GM18508 (cell line): Measurements from ENCODE around the gene SMIM5.

Experiments
- ATAC-seq: cut with Tn5 transposase; IDR thresholded peaks from one replicate; pipeline ENCODE4 v1.9.1; 2021; ENCODE audit warnings: moderate number of reproducible peaks; ENCODE audit not compliant: insufficient read depth, unreplicated experiment

The SMIM5 gene

DNA sequence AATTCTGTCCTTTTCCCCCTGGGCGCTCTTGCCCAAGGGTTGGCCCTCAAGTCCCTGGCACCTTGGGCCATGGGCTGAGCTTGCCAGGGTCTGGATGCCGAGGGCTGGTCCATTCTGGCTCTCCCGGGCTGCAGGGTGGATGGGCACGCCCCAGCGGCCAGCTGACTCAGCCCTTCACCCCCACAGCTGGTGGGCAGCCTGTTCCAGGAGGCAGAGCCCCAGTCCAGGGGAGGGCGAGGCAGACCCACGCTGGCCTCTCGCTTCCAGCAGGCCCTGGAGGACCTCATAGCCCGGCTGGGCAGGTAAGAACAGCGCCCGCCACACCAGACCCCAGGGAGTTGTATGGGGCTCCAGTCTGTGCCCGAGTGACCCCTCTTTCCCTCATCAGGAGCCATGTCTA is 30.6 kb upstream of the SMIM5 start:
- ATAC-seq = no peak

- ATAC-seq = no peak
These were observed 30.1 kb upstream of the SMIM5 start for GRCh38 chr17:75603123-75603522.

DNA sequence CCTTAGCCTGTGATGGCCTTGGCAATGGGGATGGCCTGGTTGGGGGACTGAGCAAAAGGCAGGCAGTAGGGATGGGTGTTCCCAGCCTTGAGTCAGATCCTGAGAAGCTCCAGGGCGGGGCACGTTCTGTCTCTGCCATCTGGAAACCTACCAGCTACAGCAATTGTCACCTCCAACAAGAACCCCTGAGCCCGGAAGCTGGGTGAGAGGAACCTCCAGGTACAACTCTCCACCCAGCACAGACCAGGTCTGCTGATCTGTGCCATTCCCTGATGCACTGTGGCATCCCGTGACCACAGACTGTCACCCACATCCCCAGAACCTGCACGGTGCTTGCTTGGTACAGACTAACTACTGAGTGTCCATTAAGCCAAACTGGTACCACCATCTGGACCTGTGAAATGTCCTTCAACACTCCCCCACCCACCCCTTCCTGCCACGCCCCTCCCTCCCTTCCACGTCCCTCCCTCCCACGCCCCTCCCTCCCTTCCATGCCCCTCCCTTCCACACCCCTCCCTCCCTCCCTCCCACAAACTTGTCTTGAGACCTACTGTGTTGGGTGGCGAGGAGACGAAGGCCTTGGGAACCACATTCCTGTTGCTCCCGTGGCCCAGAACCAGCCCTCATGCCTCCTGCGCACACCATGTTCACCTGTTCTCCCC is 29.1 kb upstream of the SMIM5 start:
- no peak for ATAC-seq

GRCh38 chr17:75605790-75606189 is 27.4 kb upstream of the SMIM5 start:
- ATAC-seq = no peak

DNA sequence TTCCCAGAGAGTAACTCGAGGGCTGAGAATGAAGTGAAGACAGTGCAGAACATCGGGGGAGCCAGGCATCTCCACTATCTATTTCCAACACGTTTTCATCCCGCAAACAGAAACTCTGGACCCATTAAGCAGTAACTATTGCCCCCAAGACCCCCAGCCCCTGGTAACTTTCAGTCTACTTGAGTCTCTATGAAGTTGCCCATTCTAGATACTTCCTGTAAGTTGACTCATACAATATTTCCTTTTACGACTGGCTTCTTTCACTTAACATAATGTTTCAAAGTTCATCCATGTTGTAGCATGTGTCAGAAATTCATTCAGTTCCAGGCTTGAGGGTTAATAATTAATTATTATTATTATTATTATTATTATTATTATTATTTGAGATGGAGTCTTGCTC is 26.1 kb upstream of the SMIM5 start:
- no peak for ATAC-seq

- ATAC-seq = no peak
These were observed 22.9 kb upstream of the SMIM5 start for GRCh38 chr17:75610103-75610984.

- no peak for ATAC-seq
These were observed 21.3 kb upstream of the SMIM5 start for GRCh38 chr17:75611851-75612429.

DNA sequence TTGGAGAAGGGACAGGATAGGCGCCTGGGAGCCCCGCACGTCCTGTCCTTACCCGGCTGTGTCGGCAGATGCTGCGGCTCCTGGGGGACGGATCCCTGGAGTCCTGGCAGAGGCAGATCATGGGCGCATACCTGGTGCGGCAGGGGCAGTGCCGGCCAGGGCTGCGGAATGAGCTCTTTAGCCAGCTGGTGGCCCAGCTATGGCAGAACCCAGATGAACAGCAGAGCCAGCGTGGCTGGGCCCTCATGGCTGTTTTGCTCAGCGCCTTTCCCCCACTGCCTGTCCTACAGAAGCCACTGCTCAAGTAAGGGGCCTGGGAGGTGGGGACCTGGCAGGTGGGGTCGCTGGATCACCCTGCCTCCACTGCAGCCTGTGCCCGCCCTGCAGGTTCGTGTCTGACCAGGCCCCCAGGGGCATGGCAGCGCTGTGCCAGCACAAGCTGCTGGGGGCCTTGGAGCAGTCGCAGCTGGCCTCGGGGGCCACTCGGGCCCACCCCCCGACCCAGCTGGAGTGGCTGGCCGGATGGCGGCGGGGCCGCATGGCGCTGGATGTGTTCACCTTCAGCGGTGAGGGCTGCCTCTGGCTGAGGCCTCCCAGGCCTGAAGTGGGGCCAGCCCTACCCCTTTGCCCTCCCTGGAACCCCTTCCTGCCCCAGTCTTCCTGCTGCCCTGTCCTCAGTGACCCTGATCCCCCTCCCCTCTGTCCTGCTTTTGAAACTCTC is 20.2 kb upstream of the SMIM5 start:
- ATAC-seq = no peak

DNA sequence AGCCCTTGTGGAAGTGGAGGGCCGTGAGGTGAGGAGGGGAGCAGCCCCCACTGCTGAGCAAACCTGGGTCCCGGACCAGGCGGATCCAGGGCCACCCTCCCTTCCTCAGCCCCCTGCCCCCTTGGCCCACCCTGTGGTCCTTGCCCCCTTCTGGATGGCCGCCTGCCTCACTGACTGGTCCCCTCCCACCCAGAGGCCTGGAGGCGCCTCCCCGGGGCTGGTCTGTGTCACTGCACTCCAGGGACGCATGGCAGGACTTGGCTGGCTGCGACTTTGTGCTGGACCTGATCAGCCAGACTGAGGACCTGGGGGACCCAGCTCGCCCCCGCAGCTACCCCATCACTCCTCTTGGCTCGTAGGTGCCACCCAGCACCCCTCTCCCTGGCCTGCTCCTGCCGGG is 19.2 kb upstream of the SMIM5 start:
- no peak for ATAC-seq

- ATAC-seq = no peak
These were observed 18.5 kb upstream of the SMIM5 start for GRCh38 chr17:75614556-75615270.

GRCh38 chr17:75615301-75615700 is 17.9 kb upstream of the SMIM5 start:
- ATAC-seq = no peak

- ATAC-seq = no peak
These were observed 16.6 kb upstream of the SMIM5 start for GRCh38 chr17:75616521-75617122.

DNA sequence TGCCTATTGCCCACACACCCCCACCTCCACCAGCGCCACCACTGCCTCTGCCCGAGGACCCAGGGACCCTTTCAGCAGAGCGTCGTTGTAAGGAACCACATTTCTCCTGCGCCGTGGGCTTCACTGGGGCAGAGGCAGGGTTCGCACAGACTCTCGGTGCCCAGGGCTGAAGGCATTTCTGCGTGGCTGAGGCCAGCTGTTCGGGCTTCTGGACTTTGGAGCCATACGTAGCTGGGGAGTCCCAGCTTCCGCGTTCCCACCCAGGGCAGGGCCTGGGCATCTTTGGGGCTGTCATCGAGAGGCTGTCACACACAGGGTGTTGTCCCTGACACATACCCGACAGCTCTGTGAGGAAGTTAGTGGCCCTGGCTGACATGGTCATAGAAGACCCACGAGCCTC is 16.0 kb upstream of the SMIM5 start:
- ATAC-seq = no peak

DNA sequence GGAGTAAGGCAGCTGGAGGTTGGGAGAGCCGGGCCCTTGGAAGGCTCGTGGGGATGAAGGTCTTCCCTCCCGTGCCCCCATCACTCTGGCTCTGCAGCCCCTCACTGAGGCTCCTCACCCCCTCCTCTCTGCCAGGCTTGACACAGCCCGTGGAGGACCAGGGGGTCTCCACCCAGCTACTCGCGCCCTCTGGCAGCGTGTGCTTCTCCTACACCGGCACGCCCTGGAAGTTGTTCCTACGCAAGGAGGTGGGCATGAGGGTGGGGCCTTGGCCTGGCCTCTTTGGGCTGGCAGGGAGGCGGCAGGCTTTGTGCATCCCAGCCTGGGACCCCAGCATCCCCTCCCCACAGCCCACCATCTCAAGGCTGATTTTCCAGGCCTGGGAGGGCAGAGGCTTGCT is 15.6 kb upstream of the SMIM5 start:
- ATAC-seq = no peak

DNA sequence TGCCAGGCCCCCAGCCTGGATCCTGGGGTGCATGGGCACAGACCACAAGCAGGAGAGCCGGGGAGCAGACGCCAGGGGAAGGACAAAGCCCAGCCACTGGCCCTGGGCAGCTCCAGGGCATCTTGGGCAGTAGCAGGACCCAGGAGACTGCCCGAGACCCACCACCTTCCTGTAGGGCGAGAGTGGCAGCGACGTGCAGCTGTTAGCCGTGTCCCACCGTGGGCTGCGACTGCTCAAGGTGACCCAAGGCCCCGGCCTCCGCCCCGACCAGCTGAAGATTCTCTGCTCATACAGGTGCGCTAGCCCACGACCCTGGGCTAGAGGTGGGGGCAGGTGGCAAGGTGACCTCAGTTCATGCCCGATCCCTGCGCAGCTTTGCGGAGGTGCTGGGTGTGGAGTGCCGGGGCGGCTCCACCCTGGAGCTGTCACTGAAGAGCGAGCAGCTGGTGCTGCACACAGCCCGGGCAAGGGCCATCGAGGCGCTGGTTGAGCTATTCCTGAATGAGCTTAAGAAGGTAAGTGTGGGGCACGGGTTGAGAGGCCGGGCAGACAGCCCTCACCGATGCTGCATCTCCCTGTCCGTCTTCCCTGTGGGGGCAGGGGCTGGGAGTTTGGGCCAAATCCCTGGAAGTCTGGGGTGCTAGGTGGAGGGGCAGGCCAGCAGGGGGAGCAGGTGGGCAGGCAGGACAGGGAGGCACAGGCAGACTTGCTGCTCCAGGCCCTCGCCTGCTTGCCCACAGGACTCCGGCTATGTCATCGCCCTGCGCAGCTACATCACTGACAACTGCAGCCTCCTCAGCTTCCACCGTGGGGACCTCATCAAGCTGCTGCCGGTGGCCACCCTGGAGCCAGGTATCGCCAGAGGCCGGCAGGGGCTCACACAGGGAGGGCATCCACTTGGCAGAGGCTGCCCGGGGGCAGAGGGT is 13.5 kb upstream of the SMIM5 start:
- no peak for ATAC-seq

DNA sequence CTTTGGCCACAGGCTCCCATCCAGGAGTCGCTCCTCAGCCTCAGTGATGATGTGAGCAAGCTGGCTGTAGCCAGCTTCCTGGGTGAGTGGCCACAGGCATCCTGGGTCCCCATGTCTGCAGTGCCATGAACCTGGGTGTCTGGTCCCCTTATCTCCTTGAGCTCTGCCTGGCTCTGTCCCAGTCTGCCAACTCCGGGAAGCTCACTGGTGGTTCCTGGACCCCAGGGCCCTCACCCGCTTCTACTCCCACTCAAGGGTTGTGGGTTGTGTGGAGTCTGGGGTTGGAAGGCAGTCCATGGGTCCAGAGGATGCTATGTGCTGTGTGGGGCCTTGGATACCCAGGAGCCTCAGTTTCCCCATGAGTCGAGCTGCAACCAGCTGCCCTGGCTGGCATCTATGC is 11.7 kb upstream of the SMIM5 start:
- ATAC-seq = no peak

- no peak for ATAC-seq
These were observed 11.2 kb upstream of the SMIM5 start for GRCh38 chr17:75622076-75622475.

- ATAC-seq = no peak
These were observed 10.4 kb upstream of the SMIM5 start for GRCh38 chr17:75622771-75623273.

GRCh38 chr17:75623386-75623785 is 9.8 kb upstream of the SMIM5 start:
- ATAC-seq = no peak
